GM12892 (cell line): ENCODE measurements around the gene COL5A1. TPM values are rescaled to one million over a fixed set of nuclear protein-coding genes. Genes with fewer than 3 reads are reported as not detected.

Experiments used
- DNase-seq: peaks from one replicate; pipeline ENCODE4 v3.0.0; 2011; ENCODE audit not compliant: insufficient read length
- FAIRE-seq: peaks from 2 replicates; lab custom pipeline; 2011; peaks lifted over from hg19 to GRCh38; lab: Jason Lieb, UNC
- POLR2A ChIP-seq: IDR thresholded peaks from 2 replicates; pipeline ENCODE4 v1.6.1; 2011; ENCODE audit warnings: low read depth, low read length, control low read depth
- POLR2AphosphoS5 ChIP-seq: IDR thresholded peaks from 2 replicates; pipeline ENCODE4 v1.6.1; 2011; ENCODE audit warnings: low read depth, low read length, control low read depth
- TAF1 ChIP-seq: IDR thresholded peaks from 2 replicates; pipeline ENCODE4 v1.6.1; 2011; ENCODE audit warnings: low read depth, mild to moderate bottlenecking, control low read depth, low read length, borderline replicate concordance
- polyA plus RNA-seq: library from polyadenylated mRNA; unstranded; fragments of >200 nt; gene quantifications from one replicate; pipeline ENCODE4 v1.2.1, GENCODE V29; 2012; ENCODE audit warnings: missing spikeins, inconsistent platforms; ENCODE audit not compliant: missing spikeins

The COL5A1 gene
- polyA plus RNA-seq: 3.1 TPM

- FAIRE-seq: no peak
- DNase-seq: no peak
- TF ChIP-seq POLR2A (no peak), TAF1 (no peak), POLR2AphosphoS5 (no peak)
Observed at GRCh38 chr9:134641173-134641989, at the start of gene COL5A1. COL5A1 (plus strand) TSS chr9:134641803; CDS start chr9:134642188, 385 bp downstream.

GRCh38 chr9:134592018-134592818, 49.4 kb upstream of the COL5A1 start:
- TF ChIP-seq TAF1 (no peak), POLR2A (no peak), POLR2AphosphoS5 (no peak)
- FAIRE-seq: no peak
- no peak for DNase-seq

- FAIRE-seq (no peak), DNase-seq (no peak)
- TF ChIP-seq TAF1 (no peak), POLR2AphosphoS5 (no peak), POLR2A (no peak)
Observed at GRCh38 chr9:134592819-134593200, 48.8 kb upstream of the COL5A1 start.

GRCh38 chr9:134593286-134594077, 48.1 kb upstream of the COL5A1 start:
- FAIRE-seq: no peak
- DNase-seq: no peak
- TF ChIP-seq POLR2A: no peak
- TF ChIP-seq POLR2AphosphoS5: no peak
- no peak for TF ChIP-seq TAF1

GRCh38 chr9:134594078-134594941, 47.3 kb upstream of the COL5A1 start:
- no peak for FAIRE-seq

DNA sequence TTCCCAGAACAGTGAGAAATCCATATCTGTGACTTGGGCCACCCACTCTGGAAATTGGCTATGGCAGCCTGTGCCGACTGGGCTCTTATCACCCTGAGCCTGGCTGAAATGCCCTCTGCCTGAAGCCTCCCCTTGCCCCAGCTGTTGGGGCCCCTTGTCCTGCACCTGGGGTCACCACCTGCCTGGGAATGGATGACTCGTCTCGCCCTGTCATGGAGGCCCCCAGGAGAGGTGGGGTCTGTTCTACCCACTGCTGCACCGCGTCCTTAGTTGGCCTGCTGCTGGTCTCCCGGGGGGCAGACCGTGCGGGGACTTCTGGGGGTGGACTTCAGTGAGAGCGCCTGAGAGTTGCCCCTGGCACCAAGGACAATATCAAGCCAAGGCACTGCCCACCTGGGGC, 46.6 kb upstream of the COL5A1 start:
- DNase-seq (no peak), FAIRE-seq (no peak)
- TF ChIP-seq TAF1: no peak
- TF ChIP-seq POLR2A: no peak
- TF ChIP-seq POLR2AphosphoS5: no peak

More at GRCh38 chr9:134594078-134594941, 47.3 kb upstream of the COL5A1 start:
- no peak for DNase-seq
- no peak for TF ChIP-seq TAF1
- no peak for TF ChIP-seq POLR2A
- TF ChIP-seq POLR2AphosphoS5: no peak

DNA sequence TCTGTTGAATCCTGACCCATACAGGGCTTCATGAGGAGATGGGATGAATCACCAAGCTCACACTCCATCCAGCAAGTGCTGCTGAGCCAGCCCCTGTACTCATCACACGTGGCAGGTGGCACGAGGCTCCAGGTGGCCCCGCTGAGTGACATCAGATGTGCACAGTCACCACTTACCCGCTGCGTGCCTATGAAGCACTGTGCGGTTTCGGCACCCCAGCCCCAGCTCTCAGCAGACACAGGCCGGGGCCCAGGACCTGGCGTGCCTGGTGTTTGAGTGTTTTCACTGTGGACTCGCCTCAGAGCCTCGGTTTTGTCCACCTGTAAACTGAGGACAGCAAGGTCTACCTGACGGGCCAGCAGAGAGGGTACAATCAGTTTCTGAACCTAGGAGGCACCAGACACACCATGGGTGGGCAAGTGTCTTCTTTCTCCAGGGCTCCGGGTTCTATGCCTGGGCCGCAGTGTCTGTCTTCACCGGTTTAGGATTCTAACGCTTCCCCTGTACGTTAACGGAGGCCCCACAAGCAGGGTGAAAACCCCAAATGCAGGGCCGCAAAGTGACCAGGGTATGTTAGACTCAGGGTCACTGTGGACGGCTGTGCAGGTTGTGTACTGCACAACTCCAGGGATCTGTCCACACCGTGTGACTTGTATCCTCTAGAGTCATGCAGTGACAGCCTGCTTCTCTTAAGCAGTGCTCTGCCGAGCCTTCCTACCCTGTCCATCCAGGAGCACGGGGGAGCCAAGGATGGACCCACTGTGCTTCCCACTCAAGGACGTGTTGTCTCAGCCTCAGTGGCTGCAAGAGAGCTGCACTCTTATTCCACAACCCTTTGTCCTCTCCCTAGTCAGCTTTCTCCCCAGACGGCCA, 44.3 kb upstream of the COL5A1 start:
- TF ChIP-seq TAF1: no peak
- no peak for TF ChIP-seq POLR2A
- no peak for TF ChIP-seq POLR2AphosphoS5
- FAIRE-seq: no peak
- DNase-seq: no peak

DNA sequence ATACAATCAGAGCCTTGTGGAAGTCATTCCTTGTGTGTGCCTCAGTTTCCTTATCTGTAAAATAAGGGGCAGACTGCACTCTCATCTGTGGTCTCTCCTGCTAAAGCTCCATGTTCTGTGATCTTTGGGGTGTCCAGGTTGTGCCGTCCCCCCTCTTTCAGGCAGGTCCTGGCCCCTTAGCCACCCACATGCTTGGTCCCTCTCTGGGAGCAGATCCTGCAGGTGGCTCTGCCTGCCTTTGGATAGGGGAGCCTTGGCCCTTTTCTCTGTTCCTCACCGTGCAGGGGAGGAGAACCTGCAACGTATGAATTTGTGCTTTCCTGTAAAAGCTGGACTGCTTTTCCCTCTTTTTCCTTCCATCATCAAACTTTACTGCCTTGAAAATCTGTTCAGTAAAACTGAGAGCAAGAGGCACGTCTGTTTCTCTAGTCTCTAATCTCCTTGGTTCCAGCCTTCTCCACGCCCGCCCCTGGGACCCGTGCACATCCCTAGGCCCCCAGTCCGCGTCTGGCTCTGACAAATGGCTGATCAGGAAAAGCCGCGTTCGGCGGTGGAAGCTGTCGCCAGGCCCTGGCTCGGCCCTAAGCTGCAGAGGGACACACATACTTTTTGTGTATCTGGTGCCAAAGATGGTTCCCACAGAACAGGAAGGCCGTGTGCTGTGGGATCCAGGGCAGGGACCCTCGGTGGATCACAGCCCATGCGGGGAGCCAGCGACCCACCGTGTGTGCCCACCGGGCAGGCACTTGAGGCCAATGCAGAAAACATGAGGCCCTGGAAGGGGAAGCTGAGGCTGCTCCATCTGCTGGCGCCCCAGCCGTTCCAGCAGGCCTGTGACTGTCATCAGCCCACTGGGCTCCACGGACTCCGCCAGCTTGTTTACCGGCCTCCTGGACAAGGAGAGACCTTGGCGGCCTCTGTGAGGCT, 43.4 kb upstream of the COL5A1 start:
- FAIRE-seq: no peak
- TF ChIP-seq POLR2AphosphoS5 (no peak), POLR2A (no peak), TAF1 (no peak)

DNA sequence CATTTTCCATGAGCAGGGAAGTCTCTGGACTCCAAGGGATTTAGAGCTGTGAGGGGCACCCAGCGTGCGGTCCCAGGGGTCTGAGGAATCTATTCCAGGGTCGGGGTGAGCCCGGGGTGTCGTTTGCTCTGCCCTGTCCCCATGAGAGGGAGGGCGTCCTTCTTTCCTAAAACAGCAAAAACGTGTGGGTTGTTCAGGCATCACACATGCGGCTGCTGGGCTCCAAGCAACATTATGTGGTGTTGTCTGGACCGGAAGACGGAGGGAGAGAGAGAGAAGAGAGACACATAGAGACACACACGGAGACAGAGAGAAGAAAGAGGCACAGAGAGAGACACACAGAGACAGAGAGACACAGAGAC, 42.7 kb upstream of the COL5A1 start:
- no peak for TF ChIP-seq POLR2A
- TF ChIP-seq TAF1: no peak
- TF ChIP-seq POLR2AphosphoS5: no peak
- FAIRE-seq: no peak

More for the DNA sequence above, 43.4 kb upstream of the COL5A1 start:
- DNase-seq: no peak

GRCh38 chr9:134600371-134600770, 41.2 kb upstream of the COL5A1 start:
- no peak for DNase-seq
- TF ChIP-seq TAF1: no peak
- no peak for TF ChIP-seq POLR2A
- TF ChIP-seq POLR2AphosphoS5: no peak
- FAIRE-seq: no peak

More for the DNA sequence above, 42.7 kb upstream of the COL5A1 start:
- DNase-seq: no peak
